ENCODE data around the gene EPS15. TPM values are rescaled to one million over a fixed set of nuclear protein-coding genes. Genes with fewer than 3 reads are reported as not detected.

The EPS15 gene
- total and polyA plus RNA-seq, 2 of the 8 experiments (the other 6 are each of a cell fraction or from before 2014, with no cell fraction given): 15.9 to 57.2 TPM

DNA sequence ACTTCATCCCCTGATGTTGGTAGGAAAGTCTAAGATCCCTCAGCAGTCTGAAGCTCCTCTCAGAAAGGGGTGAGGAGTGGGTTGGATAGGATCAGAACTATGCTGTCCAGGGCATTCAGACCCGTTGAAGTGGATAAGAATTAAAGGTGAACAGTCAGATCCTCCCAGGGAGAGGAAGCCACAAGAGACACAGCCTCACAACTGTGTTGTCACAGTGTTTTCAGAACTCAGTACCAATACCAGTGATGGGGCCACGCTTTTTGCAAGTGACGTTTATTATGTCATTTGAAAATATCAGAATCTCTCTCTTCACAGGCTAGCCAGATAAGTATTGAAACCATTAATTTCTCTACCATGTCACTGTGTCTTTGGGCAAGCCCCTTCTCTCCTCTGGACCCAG lies 15.4 kb upstream of the EPS15 start:
- ChIA-PET CTCF (ENCODE audit: partially characterized antibody) (interaction anchor here (1.2 to 3.9 kb wide), 7 partner anchors 8 to 238 kb away, joined by 3 to 13 read pairs (median 8); no protein-coding TSS in a partner anchor), POLR2A (ENCODE audit: partially characterized antibody) (interaction anchor here (1.7 kb wide), 1 partner anchor 112 kb away, joined by 5 read pairs; no protein-coding TSS in a partner anchor)
- no peaks in the 10 kb centered on the region for H3K4me1 ChIP-seq (replicated peaks in 1 of 4; ENCODE audit: control insufficient read depth in 3 of 4, insufficient read depth in 4 of 4, low read length in 3 of 4)
- no peak overlapping the region for H2BK5ac ChIP-seq (ENCODE audit: low read depth, low read length)
- no peak overlapping the region for H3K27ac ChIP-seq (ENCODE audit: low read depth, low read length)
- no peak overlapping the region for H3K9ac ChIP-seq (replicated peaks in 1 of 4; ENCODE audit: extremely low read depth in 1 of 4, low read depth in 3 of 4, low read length in 3 of 4)
- H2BK12ac ChIP-seq (ENCODE audit: low read depth, low read length): no peak overlapping the region
- H4K5ac ChIP-seq (ENCODE audit: insufficient read length, low read depth, low read length): no peak overlapping the region
- no peak overlapping the region for H2AK5ac ChIP-seq (ENCODE audit: low read depth, low read length)
- H3K18ac ChIP-seq (ENCODE audit: extremely low read depth, low read length): no peak overlapping the region
- H2BK15ac ChIP-seq (ENCODE audit: low read length): no peak overlapping the region
- no peak overlapping the region for H2BK120ac ChIP-seq (replicated peaks; ENCODE audit: low read depth, low read length)
- no peaks in the 10 kb centered on the region for H4K20me1 ChIP-seq (replicated peaks in 1 of 2; ENCODE audit: control insufficient read depth in 1 of 2, insufficient read depth in 2 of 2, low read length in 2 of 2)
- H4K91ac ChIP-seq (replicated peaks; ENCODE audit: insufficient read length, low read length): no peak overlapping the region
- no peak overlapping the region for H3K23ac ChIP-seq (ENCODE audit: insufficient read length)
- H3K4me2 ChIP-seq (ENCODE audit: insufficient read depth in 1 of 2, low read depth in 2 of 2, low read length in 2 of 2): no peak overlapping the region
- peak overlapping the region; percentile 65; the same call in 1 of the 2 replicates for H2AFZ ChIP-seq (ENCODE audit: low read length)
- no peak overlapping the region for H3K4me3 ChIP-seq (ENCODE audit: extremely low read depth in 1 of 4, insufficient read depth in 2 of 4, low read depth in 3 of 4, low read length in 4 of 4)
- H3K14ac ChIP-seq (ENCODE audit: insufficient read length): no peak overlapping the region
- H3K4ac ChIP-seq (replicated peaks; ENCODE audit: insufficient read length, low read depth, low read length): no peak overlapping the region
- H2BK20ac ChIP-seq (ENCODE audit: low read length): no peak overlapping the region
- WGBS, 2 experiments (ENCODE audit: extremely low coverage in 1 of 2, insufficient coverage in 1 of 2, insufficient read length in 1 of 2, insufficient replicate concordance in 2 of 2, low coverage in 1 of 2, low lambda C conversion rate in 2 of 2, missing lambda C conversion rate in 1 of 2): 82% methylated on average over 3 of the region's 3 CpGs; no CpG with 5 or more reads in 1 of the 2 experiments
- H3K79me1 ChIP-seq (ENCODE audit: low read depth, low read length): no peaks in the 10 kb centered on the region
- no peak for DNase-seq (ENCODE audit: low read depth in 1 of 2, low spot score in 2 of 2)
- FAIRE-seq: no peak
- H4K8ac ChIP-seq (ENCODE audit: extremely low read depth, insufficient read depth, low read length): no peak overlapping the region
- H3K56ac ChIP-seq (replicated peaks; ENCODE audit: insufficient read length, low read depth, low read length): no peak overlapping the region
- H3K79me2 ChIP-seq (ENCODE audit: control insufficient read depth in 1 of 2, insufficient read depth in 2 of 2, low read length in 2 of 2): no peaks in the 10 kb centered on the region
- H3K36me3 ChIP-seq (ENCODE audit: control insufficient read depth in 2 of 4, insufficient read depth in 4 of 4, low read length in 3 of 4): no peaks in the 10 kb centered on the region
- H3K9me3 ChIP-seq (ENCODE audit: insufficient read depth in 2 of 2, low read depth in 1 of 2, low read length in 1 of 2): peaks cover 0 to 2% of the 10 kb centered on the region in 2 experiments; a peak in 1 of 4 replicates
- no peaks in the 10 kb centered on the region for H3K23me2 ChIP-seq (ENCODE audit: low read depth, low read length)
- no peaks in the 10 kb centered on the region for H3K27me3 ChIP-seq (replicated peaks in 1 of 4; ENCODE audit: control insufficient read depth in 3 of 4, extremely low read depth in 1 of 4, insufficient read depth in 3 of 4, low read length in 3 of 4)
- no peak for TF ChIP-seq SP4 (IDR thresholded peaks at IDR 0.05; ENCODE audit: low read length)
- TF ChIP-seq, protein P1, sequence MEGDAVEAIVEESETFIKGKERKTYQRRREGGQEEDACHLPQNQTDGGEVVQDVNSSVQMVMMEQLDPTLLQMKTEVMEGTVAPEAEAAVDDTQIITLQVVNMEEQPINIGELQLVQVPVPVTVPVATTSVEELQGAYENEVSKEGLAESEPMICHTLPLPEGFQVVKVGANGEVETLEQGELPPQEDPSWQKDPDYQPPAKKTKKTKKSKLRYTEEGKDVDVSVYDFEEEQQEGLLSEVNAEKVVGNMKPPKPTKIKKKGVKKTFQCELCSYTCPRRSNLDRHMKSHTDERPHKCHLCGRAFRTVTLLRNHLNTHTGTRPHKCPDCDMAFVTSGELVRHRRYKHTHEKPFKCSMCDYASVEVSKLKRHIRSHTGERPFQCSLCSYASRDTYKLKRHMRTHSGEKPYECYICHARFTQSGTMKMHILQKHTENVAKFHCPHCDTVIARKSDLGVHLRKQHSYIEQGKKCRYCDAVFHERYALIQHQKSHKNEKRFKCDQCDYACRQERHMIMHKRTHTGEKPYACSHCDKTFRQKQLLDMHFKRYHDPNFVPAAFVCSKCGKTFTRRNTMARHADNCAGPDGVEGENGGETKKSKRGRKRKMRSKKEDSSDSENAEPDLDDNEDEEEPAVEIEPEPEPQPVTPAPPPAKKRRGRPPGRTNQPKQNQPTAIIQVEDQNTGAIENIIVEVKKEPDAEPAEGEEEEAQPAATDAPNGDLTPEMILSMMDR (IDR thresholded peaks at IDR 0.05; ENCODE audit: control extremely low read depth in 1 of 3, insufficient read depth in 1 of 3, low read depth in 1 of 3, low read length in 3 of 3): no peak
- no peak for TF ChIP-seq PHF8 (conservative IDR thresholded peaks at IDR 0.05; ENCODE audit: low read depth, low read length)

All from H1 (cell line).